Neutrophil (primary cell): ENCODE data around the gene GDPD5.
"Not testable (repeated sequence)": the region's sequence is repeated elsewhere in the genome, so short reads cannot be mapped to it uniquely, and the experiment has no call there.

Experiments used
- H3K27ac ChIP-seq: fragments of 200-600 bp; sonication (generic); 2 replicates; pipeline ENCODE4 v1.5.1; 2016; ENCODE audit warnings: mild to moderate bottlenecking, moderate library complexity
- H3K27me3 ChIP-seq: fragments of 200-600 bp; sonication (generic); 2 replicates; pipeline ENCODE4 v1.6.0; 2016; ENCODE audit warnings: mild to moderate bottlenecking
- H3K36me3 ChIP-seq: fragments of 200-600 bp; sonication (generic); 2 replicates; pipeline ENCODE4 v1.5.1; 2017
- H3K4me1 ChIP-seq, 2 experiments: fragments of 200-600 bp in 1 of 2; sonication (generic) in 1 of 2; 1 replicate in 1 of 2; 2 replicates in 1 of 2; pipeline versions ENCODE4 v1.5.1 to v1.6.1; 2013 to 2016; ENCODE audit warnings: low read depth in 1 of 2, low read length in 1 of 2, mild to moderate bottlenecking in 1 of 2, moderate library complexity in 1 of 2; ENCODE audit not compliant: control insufficient read depth in 1 of 2, insufficient read depth in 1 of 2
- H3K4me3 ChIP-seq, 2 experiments: fragments of 200-600 bp in 1 of 2; sonication (generic) in 1 of 2; 1 replicate in 1 of 2; 2 replicates in 1 of 2; pipeline ENCODE4 v1.5.1; 2013 to 2016; ENCODE audit warnings: low read depth in 1 of 2, low read length in 1 of 2, mild to moderate bottlenecking in 1 of 2, moderate library complexity in 1 of 2
- H3K9me3 ChIP-seq: fragments of 200-600 bp; sonication (generic); 2 replicates; pipeline ENCODE4 v1.5.1; 2016
- CTCF ChIP-seq: fragments of 200-600 bp; sonication (generic); IDR thresholded peaks from 2 replicates; pipeline ENCODE4 v1.5.1; 2016; ENCODE audit warnings: antibody characterized with exemption

GDPD5 gene

GRCh38 chr11:75420224-75421034, 105.3 kb downstream of the GDPD5 start:
- H3K4me3 ChIP-seq, result no peak overlapping the region
- no peak overlapping the region for H3K27ac ChIP-seq
- H3K36me3 ChIP-seq, result peaks cover 18% of the 10 kb centered on the region
- H3K9me3 ChIP-seq, result no peaks in the 10 kb centered on the region
- no peak for TF ChIP-seq CTCF
- no peaks in the 10 kb centered on the region for H3K27me3 ChIP-seq
- H3K4me1 ChIP-seq, result no peaks in the 10 kb centered on the region

- peaks cover 36% of the 10 kb centered on the region for H3K36me3 ChIP-seq
- no peaks in the 10 kb centered on the region for H3K4me1 ChIP-seq
- H3K4me3 ChIP-seq, result no peak overlapping the region
- no peak overlapping the region for H3K27ac ChIP-seq
- no peak for TF ChIP-seq CTCF
- H3K9me3 ChIP-seq, result no peaks in the 10 kb centered on the region
- no peaks in the 10 kb centered on the region for H3K27me3 ChIP-seq
These were observed 111.9 kb downstream of the GDPD5 start for GRCh38 chr11:75413864-75414263.

GRCh38 chr11:75413146-75413545, 112.6 kb downstream of the GDPD5 start:
- H3K4me1 ChIP-seq, H3K27ac ChIP-seq, H3K4me3 ChIP-seq, H3K27me3 ChIP-seq, H3K9me3 ChIP-seq: not testable (repeated sequence)
- H3K36me3 ChIP-seq, result peaks cover 36% of the 10 kb centered on the region

- not testable (repeated sequence) for H3K4me1 ChIP-seq
These were observed 115.8 kb downstream of the GDPD5 start for GRCh38 chr11:75409971-75410370.

GRCh38 chr11:75408957-75409219, 116.9 kb downstream of the GDPD5 start:
- Histone ChIP-seq H3K9me3 (no peaks in the 10 kb centered on the region), H3K27ac (no peak overlapping the region), H3K36me3 (peaks cover 53% of the 10 kb centered on the region), H3K4me1 (no peaks in the 10 kb centered on the region), H3K4me3 (no peak overlapping the region), H3K27me3 (no peaks in the 10 kb centered on the region)
- no peak for TF ChIP-seq CTCF

More at GRCh38 chr11:75409971-75410370, 115.8 kb downstream of the GDPD5 start:
- H3K4me3 ChIP-seq, H3K27me3 ChIP-seq, H3K9me3 ChIP-seq, H3K27ac ChIP-seq: not testable (repeated sequence)
- peaks cover 50% of the 10 kb centered on the region for H3K36me3 ChIP-seq

GRCh38 chr11:75406338-75406777, 119.4 kb downstream of the GDPD5 start:
- Histone ChIP-seq H3K9me3 (no peaks in the 10 kb centered on the region), H3K4me1 (peaks cover under 1 to 1% of the 10 kb centered on the region in 2 experiments), H3K27ac (no peak overlapping the region), H3K4me3 (no peak overlapping the region), H3K36me3 (peaks cover 59% of the 10 kb centered on the region), H3K27me3 (no peaks in the 10 kb centered on the region)
- no peak for TF ChIP-seq CTCF
